Measurements from ENCODE around the gene B4GALT5.

The B4GALT5 gene

GRCh38 chr20:49752201-49752903 is 38.7 kb upstream of the B4GALT5 start:
- H3K27ac ChIP-seq (ENCODE audit: low read depth, low read length), result no peak overlapping the region
- no peaks in the 10 kb centered on the region for H3K9me3 ChIP-seq (ENCODE audit: control insufficient read depth in 1 of 2, low read length in 2 of 2)
- no peaks in the 10 kb centered on the region for H3K36me3 ChIP-seq (ENCODE audit: control insufficient read depth in 1 of 2, insufficient read depth in 2 of 2, low read length in 2 of 2)

GRCh38 chr20:49751397-49751736 is 37.7 kb upstream of the B4GALT5 start:
- H3K36me3 ChIP-seq (ENCODE audit: control insufficient read depth in 1 of 2, insufficient read depth in 2 of 2, low read length in 2 of 2), result no peaks in the 10 kb centered on the region
- no peak overlapping the region for H3K9ac ChIP-seq (ENCODE audit: low read depth in 1 of 2, low read length in 2 of 2)
- H3K4me1 ChIP-seq (ENCODE audit: control insufficient read depth in 1 of 2, insufficient read depth in 2 of 2, low read length in 2 of 2), result peaks cover 14 to 15% of the 10 kb centered on the region in 2 donors
- no peak overlapping the region for H3K27ac ChIP-seq (ENCODE audit: low read depth, low read length)
- no peak overlapping the region for H3K4me3 ChIP-seq (ENCODE audit: low read depth in 1 of 2, low read length in 2 of 2)
- H3K9me3 ChIP-seq (ENCODE audit: control insufficient read depth in 1 of 2, low read length in 2 of 2), result no peaks in the 10 kb centered on the region
- H3K27me3 ChIP-seq (ENCODE audit: control insufficient read depth in 1 of 2, insufficient read depth in 2 of 2, low read length in 2 of 2), result no peaks in the 10 kb centered on the region

More at GRCh38 chr20:49752201-49752903, 38.7 kb upstream of the B4GALT5 start:
- H3K4me3 ChIP-seq (ENCODE audit: low read depth in 1 of 2, low read length in 2 of 2), result no peak overlapping the region
- H3K9ac ChIP-seq (ENCODE audit: low read depth in 1 of 2, low read length in 2 of 2), result no peak overlapping the region
- peaks cover 14 to 15% of the 10 kb centered on the region in 2 donors for H3K4me1 ChIP-seq (ENCODE audit: control insufficient read depth in 1 of 2, insufficient read depth in 2 of 2, low read length in 2 of 2)
- H3K27me3 ChIP-seq (ENCODE audit: control insufficient read depth in 1 of 2, insufficient read depth in 2 of 2, low read length in 2 of 2), result no peaks in the 10 kb centered on the region

- Histone ChIP-seq H3K36me3 (ENCODE audit: control insufficient read depth in 1 of 2, insufficient read depth in 2 of 2, low read length in 2 of 2) (no peaks in the 10 kb centered on the region), H3K9ac (ENCODE audit: low read depth in 1 of 2, low read length in 2 of 2) (peak overlapping the region in 1 of 2 donors; percentile 12), H3K9me3 (ENCODE audit: control insufficient read depth in 1 of 2, low read length in 2 of 2) (no peaks in the 10 kb centered on the region), H3K4me1 (ENCODE audit: control insufficient read depth in 1 of 2, insufficient read depth in 2 of 2, low read length in 2 of 2) (peaks cover 14 to 15% of the 10 kb centered on the region in 2 donors), H3K27ac (ENCODE audit: low read depth, low read length) (no peak overlapping the region), H3K27me3 (ENCODE audit: control insufficient read depth in 1 of 2, insufficient read depth in 2 of 2, low read length in 2 of 2) (no peaks in the 10 kb centered on the region), H3K4me3 (ENCODE audit: low read depth in 1 of 2, low read length in 2 of 2) (no peak overlapping the region)
Measured at GRCh38 chr20:49750611-49751396, 37.1 kb upstream of the B4GALT5 start.

DNA sequence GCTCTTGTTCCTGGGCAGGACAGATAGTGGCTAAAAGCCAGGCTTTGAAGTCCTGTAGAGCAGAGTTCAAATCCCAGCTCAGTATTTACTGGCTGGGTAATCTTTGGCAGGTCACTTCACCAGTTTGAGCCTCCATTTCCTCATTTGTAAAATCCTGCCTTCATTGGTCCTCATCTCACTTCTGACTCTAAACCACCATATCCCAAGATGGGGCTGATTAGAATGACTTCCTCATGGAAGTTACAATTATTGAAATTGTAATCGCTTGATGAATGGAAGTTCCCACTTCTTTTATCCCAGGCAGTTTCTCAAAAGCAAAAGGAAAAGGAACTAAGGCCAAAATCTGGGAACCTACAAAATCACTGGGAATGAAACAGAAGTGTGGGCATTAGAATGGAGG is 35.9 kb upstream of the B4GALT5 start:
- H3K27me3 ChIP-seq (ENCODE audit: control insufficient read depth in 1 of 2, insufficient read depth in 2 of 2, low read length in 2 of 2), result no peaks in the 10 kb centered on the region
- H3K9ac ChIP-seq (ENCODE audit: low read depth in 1 of 2, low read length in 2 of 2), result no peak overlapping the region
- no peak overlapping the region for H3K4me3 ChIP-seq (ENCODE audit: low read depth in 1 of 2, low read length in 2 of 2)
- H3K9me3 ChIP-seq (ENCODE audit: control insufficient read depth in 1 of 2, low read length in 2 of 2), result no peaks in the 10 kb centered on the region
- H3K4me1 ChIP-seq (ENCODE audit: control insufficient read depth in 1 of 2, insufficient read depth in 2 of 2, low read length in 2 of 2), result peaks cover 14 to 15% of the 10 kb centered on the region in 2 donors
- H3K36me3 ChIP-seq (ENCODE audit: control insufficient read depth in 1 of 2, insufficient read depth in 2 of 2, low read length in 2 of 2), result no peaks in the 10 kb centered on the region
- no peak overlapping the region for H3K27ac ChIP-seq (ENCODE audit: low read depth, low read length)

DNA sequence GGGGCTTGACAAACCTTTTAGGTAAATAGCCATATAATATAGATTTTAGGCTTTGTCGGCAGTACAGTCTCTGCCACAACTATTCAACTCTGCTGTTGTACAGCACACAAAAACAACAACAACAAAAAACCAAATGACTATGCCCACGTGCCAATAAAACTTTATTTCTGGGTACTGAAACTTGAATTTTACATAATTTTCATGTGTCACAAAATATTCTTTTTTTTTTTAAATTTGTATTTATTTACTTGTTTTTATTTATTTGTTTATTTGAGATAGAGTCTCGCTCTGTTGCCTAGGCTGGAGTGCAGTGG is 34.8 kb upstream of the B4GALT5 start:
- Histone ChIP-seq H3K9ac (ENCODE audit: low read depth in 1 of 2, low read length in 2 of 2) (no peak overlapping the region), H3K27ac (ENCODE audit: low read depth, low read length) (no peak overlapping the region)

GRCh38 chr20:49747707-49748524 is 34.2 kb upstream of the B4GALT5 start:
- no peak overlapping the region for H3K9ac ChIP-seq (ENCODE audit: low read depth in 1 of 2, low read length in 2 of 2)
- no peak overlapping the region for H3K27ac ChIP-seq (ENCODE audit: low read depth, low read length)
- H3K4me3 ChIP-seq (ENCODE audit: low read depth in 1 of 2, low read length in 2 of 2), result no peak overlapping the region
- H3K4me1 ChIP-seq (ENCODE audit: control insufficient read depth in 1 of 2, insufficient read depth in 2 of 2, low read length in 2 of 2), result peaks cover 14 to 15% of the 10 kb centered on the region in 2 donors
- no peaks in the 10 kb centered on the region for H3K9me3 ChIP-seq (ENCODE audit: control insufficient read depth in 1 of 2, low read length in 2 of 2)
- H3K36me3 ChIP-seq (ENCODE audit: control insufficient read depth in 1 of 2, insufficient read depth in 2 of 2, low read length in 2 of 2), result no peaks in the 10 kb centered on the region
- no peaks in the 10 kb centered on the region for H3K27me3 ChIP-seq (ENCODE audit: control insufficient read depth in 1 of 2, insufficient read depth in 2 of 2, low read length in 2 of 2)

More for the DNA sequence above, 34.8 kb upstream of the B4GALT5 start:
- H3K4me3 ChIP-seq (ENCODE audit: low read depth in 1 of 2, low read length in 2 of 2), result no peak overlapping the region
- H3K27me3 ChIP-seq (ENCODE audit: control insufficient read depth in 1 of 2, insufficient read depth in 2 of 2, low read length in 2 of 2), result no peaks in the 10 kb centered on the region
- H3K4me1 ChIP-seq (ENCODE audit: control insufficient read depth in 1 of 2, insufficient read depth in 2 of 2, low read length in 2 of 2), result peaks cover 14 to 15% of the 10 kb centered on the region in 2 donors
- H3K36me3 ChIP-seq (ENCODE audit: control insufficient read depth in 1 of 2, insufficient read depth in 2 of 2, low read length in 2 of 2), result no peaks in the 10 kb centered on the region
- no peaks in the 10 kb centered on the region for H3K9me3 ChIP-seq (ENCODE audit: control insufficient read depth in 1 of 2, low read length in 2 of 2)

GRCh38 chr20:49742948-49743347 is 29.3 kb upstream of the B4GALT5 start:
- peaks cover under 1 to 4% of the 10 kb centered on the region in 2 donors for H3K4me1 ChIP-seq (ENCODE audit: control insufficient read depth in 1 of 2, insufficient read depth in 2 of 2, low read length in 2 of 2)
- H3K4me3 ChIP-seq (ENCODE audit: low read depth in 1 of 2, low read length in 2 of 2), result no peak overlapping the region
- no peak overlapping the region for H3K9ac ChIP-seq (ENCODE audit: low read depth in 1 of 2, low read length in 2 of 2)
- H3K27me3 ChIP-seq (ENCODE audit: control insufficient read depth in 1 of 2, insufficient read depth in 2 of 2, low read length in 2 of 2), result no peaks in the 10 kb centered on the region
- H3K9me3 ChIP-seq (ENCODE audit: control insufficient read depth in 1 of 2, low read length in 2 of 2), result no peaks in the 10 kb centered on the region
- H3K36me3 ChIP-seq (ENCODE audit: control insufficient read depth in 1 of 2, insufficient read depth in 2 of 2, low read length in 2 of 2), result no peaks in the 10 kb centered on the region
- H3K27ac ChIP-seq (ENCODE audit: low read depth, low read length), result no peak overlapping the region

DNA sequence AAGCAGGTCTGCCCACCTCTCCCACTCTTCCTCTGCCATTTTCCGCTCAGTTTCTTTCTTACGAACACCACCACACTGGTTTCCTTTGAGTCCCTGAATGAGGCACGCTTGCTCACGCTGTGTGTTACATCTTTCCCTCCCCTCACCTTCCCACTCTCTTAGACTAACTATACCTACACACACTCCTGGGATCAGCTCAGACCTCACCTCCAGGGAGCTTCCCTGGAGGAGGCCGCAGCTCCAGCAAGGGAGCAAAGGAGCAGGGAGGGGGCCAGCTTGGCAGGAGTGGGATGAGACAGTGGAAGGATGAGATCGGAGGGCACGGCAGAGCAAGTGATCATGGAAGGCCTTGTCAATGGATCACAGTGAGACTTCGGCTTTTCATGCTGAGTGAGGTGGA is 28.3 kb upstream of the B4GALT5 start:
- Histone ChIP-seq H3K4me1 (ENCODE audit: control insufficient read depth in 1 of 2, insufficient read depth in 2 of 2, low read length in 2 of 2) (no peaks in the 10 kb centered on the region), H3K27me3 (ENCODE audit: control insufficient read depth in 1 of 2, insufficient read depth in 2 of 2, low read length in 2 of 2) (no peaks in the 10 kb centered on the region), H3K36me3 (ENCODE audit: control insufficient read depth in 1 of 2, insufficient read depth in 2 of 2, low read length in 2 of 2) (no peaks in the 10 kb centered on the region), H3K9me3 (ENCODE audit: control insufficient read depth in 1 of 2, low read length in 2 of 2) (no peaks in the 10 kb centered on the region), H3K27ac (ENCODE audit: low read depth, low read length) (no peak overlapping the region), H3K9ac (ENCODE audit: low read depth in 1 of 2, low read length in 2 of 2) (no peak overlapping the region), H3K4me3 (ENCODE audit: low read depth in 1 of 2, low read length in 2 of 2) (no peak overlapping the region)

GRCh38 chr20:49740807-49741206 is 27.1 kb upstream of the B4GALT5 start:
- no peaks in the 10 kb centered on the region for H3K9me3 ChIP-seq (ENCODE audit: control insufficient read depth in 1 of 2, low read length in 2 of 2)
- H3K4me3 ChIP-seq (ENCODE audit: low read depth in 1 of 2, low read length in 2 of 2), result no peak overlapping the region
- no peaks in the 10 kb centered on the region for H3K27me3 ChIP-seq (ENCODE audit: control insufficient read depth in 1 of 2, insufficient read depth in 2 of 2, low read length in 2 of 2)
- no peaks in the 10 kb centered on the region for H3K36me3 ChIP-seq (ENCODE audit: control insufficient read depth in 1 of 2, insufficient read depth in 2 of 2, low read length in 2 of 2)
- H3K4me1 ChIP-seq (ENCODE audit: control insufficient read depth in 1 of 2, insufficient read depth in 2 of 2, low read length in 2 of 2), result no peaks in the 10 kb centered on the region
- H3K27ac ChIP-seq (ENCODE audit: low read depth, low read length), result no peak overlapping the region
- no peak overlapping the region for H3K9ac ChIP-seq (ENCODE audit: low read depth in 1 of 2, low read length in 2 of 2)

GRCh38 chr20:49739042-49739441 is 25.4 kb upstream of the B4GALT5 start:
- Histone ChIP-seq H3K9me3 (ENCODE audit: control insufficient read depth in 1 of 2, low read length in 2 of 2) (no peaks in the 10 kb centered on the region), H3K4me3 (ENCODE audit: low read depth in 1 of 2, low read length in 2 of 2) (no peak overlapping the region), H3K9ac (ENCODE audit: low read depth in 1 of 2, low read length in 2 of 2) (no peak overlapping the region), H3K27me3 (ENCODE audit: control insufficient read depth in 1 of 2, insufficient read depth in 2 of 2, low read length in 2 of 2) (no peaks in the 10 kb centered on the region), H3K27ac (ENCODE audit: low read depth, low read length) (no peak overlapping the region), H3K36me3 (ENCODE audit: control insufficient read depth in 1 of 2, insufficient read depth in 2 of 2, low read length in 2 of 2) (no peaks in the 10 kb centered on the region), H3K4me1 (ENCODE audit: control insufficient read depth in 1 of 2, insufficient read depth in 2 of 2, low read length in 2 of 2) (no peaks in the 10 kb centered on the region)
